CD4-positive, alpha-beta T cell treated with Interleukin-2 at 100 ng/mL for 4 hours (primary cell): Measurements from ENCODE around the gene STK32B.

Experiments
- DNase-seq: peaks from one replicate; pipeline ENCODE4 v3.0.0-alpha.2; 2020; ENCODE audit warnings: low spot score

STK32B gene

DNA sequence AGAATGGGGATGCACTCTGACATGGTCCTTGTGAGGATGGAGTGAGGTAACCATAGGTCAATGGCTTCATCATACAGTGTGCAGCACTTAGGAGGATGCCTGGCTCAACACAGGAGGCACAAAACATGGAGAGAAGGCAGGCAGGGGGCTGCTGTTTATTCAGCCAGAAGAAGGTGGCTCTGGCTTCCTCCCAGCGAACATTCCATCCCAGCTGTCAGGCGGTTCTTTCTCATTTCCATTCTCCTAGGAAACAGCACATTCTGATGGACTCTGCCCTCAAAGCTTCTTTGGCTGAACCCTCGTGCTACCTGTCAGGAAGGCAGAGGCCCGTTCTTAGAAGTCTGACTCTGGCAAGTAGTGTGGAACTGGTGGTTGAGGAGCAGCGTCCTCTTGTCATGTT is 18.6 kb downstream of the STK32B start:
- no peak for DNase-seq

DNA sequence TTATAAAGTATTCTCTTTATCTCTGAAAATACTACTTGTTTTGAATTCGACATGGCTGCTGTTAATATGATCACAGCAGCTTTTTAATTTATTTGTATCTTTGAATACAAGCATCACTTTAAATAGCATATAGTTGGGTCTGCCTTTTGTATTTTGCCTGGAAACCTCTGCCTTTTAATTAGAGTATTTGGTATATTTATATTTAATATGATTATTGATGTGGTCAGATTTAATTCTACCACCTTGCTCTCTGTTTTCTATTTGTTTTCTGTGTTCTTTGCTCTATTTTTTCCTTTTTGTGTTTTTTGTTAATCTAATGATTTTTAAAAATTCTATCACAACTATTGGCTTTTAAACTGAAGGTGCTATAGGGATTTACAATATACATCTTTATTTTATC is 21.7 kb downstream of the STK32B start:
- DNase-seq: no peak

DNA sequence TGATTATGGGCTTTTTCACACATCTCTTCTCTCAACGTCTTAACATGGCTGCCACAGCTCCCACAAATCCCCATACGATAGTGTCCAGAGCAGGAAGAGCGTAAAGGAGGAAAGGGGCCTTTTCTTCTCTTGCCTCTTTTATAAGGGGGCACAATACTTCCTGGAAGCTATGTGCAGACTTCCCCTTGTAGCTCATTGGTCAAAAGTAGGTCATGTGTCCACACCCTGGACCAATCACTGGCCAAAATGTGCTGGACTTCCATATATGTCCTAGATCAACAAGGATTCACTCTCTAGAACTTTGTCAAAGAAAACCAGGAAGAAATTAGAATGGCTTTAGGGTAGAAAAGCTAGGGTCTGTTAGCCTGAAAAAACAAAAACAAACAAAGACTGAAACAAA is 26.7 kb downstream of the STK32B start:
- no peak for DNase-seq

- no peak for DNase-seq
Observed at GRCh38 chr4:5079581-5079980, 28.3 kb downstream of the STK32B start.

DNA sequence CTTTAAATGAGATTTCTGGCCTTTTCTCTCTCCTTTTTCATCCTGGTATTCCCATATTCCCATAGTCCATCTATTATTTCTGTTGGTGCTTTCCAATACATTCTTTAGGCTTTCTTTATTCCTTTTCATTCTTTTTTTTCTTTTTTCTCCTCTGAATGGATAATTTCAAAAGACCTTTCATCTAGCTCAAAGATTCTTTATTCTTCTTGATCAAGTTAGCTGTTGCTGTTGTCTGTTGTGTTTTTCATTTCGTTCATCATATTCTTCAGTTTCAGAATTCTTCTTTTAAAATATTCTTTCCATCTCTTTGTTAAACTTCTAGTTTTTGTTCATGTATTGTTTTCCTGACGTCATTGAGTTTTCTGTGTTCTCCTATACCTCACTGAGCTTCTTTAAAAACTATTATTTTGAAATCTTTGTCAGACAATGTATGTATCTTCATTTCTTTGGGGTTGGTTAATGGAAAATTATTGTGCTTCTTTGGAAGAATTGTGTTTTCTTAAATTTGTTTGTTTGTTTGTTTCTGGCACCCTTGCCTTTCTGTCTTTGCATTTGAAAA is 30.2 kb downstream of the STK32B start:
- DNase-seq: no peak

- no peak for DNase-seq
Observed at GRCh38 chr4:5082376-5082775, 31.1 kb downstream of the STK32B start.

DNA sequence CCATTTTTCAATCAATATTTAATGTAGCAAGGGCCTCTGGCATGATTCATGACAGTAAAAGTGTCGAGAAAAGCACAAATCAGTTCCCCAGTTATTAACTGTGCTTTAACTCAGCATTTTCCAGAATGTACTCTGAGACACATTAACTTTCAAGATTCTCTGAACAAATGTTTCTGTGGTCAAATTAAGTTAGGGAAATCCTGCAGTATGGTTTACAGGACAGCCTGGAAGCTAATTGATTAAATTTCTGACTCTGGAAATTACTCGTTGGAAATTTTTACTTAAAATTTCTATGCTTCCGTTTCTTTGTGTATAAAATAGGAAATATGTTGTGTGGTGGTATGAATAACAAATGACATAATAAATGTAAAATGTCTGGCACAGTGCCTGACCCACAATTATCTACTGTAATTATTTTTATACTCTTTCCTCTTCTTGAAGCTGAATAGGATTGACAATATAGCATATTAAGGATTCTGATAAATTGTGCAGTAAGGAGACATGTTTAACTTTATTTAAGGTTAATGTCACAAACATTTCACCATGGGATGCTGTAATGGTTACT is 33.7 kb downstream of the STK32B start:
- DNase-seq: no peak

DNA sequence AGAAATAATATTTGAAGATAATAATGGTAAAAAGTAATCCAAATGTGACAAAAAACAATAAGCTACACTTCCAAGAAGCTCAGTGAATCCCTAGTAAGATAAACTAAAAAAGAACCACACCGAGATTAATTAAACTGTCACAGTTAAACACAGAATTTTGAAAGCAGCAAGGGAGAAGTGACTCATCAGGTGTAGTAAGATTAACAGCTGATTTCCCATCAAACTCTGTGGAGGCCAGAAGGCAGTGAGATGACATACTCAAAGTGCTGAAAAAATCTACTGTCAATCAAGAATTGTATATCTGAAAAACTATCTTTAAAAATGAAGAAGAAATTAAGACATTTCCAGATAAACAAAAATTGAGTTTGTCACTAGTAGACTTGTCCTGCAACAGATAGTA is 35.3 kb downstream of the STK32B start:
- no peak for DNase-seq

DNA sequence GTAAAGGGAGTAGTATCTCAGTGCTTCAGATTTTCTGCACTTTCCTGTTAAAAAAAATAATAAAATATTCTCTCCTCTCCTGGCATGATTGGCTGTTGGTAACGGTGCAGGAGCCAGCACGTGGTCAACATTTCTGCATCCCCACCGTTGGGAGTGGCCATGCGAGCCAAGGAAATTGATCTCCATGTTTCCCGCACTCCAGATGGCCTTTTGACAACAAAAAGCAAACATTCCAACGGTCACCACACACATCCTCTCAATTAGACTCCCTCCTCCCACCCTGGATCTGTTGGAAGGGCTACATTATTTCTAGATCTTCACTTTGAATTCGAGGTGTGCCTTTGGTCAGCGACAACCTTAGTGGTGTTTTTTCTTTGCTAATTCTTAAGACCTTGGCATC is 45.0 kb downstream of the STK32B start:
- no peak for DNase-seq

DNA sequence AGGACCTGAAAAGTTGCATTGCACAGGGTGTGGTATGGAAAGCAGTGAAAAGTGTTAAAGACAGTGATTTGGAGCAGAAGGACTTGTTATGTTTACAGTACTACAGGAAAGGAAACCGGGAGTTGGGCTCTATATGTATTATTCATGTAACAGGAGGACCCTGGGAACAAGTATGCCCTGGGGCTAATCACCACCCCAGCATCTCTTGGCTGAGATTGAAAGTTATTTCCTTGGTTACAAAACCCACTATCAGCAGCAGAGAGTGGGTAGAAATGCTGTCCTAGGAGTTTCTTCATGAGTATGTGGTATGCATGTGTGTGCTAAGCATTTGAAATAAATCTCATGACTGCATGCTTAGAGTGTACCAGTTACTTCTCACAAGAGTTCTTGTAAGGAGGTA is 46.9 kb downstream of the STK32B start:
- DNase-seq: no peak

- no peak for DNase-seq
Observed at GRCh38 chr4:5100336-5100735, 49.1 kb downstream of the STK32B start.

DNA sequence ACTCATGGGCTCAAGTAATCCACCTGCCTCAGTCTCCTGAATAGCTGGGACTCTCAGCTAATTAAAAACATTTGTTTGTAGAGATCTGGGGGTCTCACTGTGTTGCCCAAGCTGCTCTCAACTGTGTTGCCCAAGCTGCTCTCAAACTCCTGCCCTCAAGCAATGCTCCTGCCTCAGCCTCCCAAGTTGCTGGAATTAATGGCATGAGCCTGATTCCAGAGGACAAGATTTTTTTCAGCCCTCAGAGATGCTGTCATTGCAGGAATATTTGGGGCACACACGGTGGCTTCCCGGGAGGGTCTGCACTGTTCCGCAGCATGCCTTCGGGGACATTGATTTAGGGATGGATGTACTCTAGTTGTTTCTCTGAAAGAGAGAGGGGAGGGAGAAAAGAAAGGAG is 49.7 kb downstream of the STK32B start:
- DNase-seq: no peak

DNA sequence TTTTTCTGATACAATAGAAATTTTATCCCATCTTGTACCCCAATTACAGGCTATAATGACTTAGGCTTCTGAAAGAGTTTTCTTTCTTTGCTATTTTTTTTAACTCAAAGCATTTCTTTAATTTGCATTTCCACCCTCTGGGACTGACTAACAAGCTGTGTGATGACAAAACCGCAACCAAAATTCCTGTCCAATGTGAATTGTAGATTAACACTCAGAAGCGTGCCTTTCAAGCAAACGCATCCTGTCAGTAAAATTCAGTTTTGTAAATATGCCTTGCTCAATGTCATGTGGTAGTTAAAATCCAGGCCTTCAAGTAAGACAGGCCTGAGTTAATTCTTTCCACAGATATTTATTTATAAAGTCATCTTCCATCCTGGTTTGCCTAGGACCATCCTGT is 50.3 kb downstream of the STK32B start:
- DNase-seq: no peak

DNA sequence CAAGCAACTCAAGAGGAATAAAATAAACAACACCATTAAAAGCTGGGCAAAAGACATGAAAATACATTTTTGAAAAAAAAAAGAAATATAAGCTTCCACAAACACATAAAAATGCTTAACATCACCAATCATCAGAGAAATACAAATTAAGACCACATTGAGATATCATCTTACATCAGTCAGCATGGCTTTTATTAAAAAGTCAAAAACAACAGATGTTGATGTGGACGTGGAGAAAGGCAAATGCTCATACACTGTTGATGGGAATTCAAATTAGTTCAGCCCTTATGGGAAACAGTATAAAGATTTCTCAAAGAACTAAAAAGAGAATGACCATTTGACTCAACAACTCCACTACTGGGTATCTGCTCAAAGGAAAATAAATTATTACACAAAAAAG is 59.6 kb downstream of the STK32B start:
- DNase-seq: no peak

GRCh38 chr4:5112333-5113095 is 61.2 kb downstream of the STK32B start:
- DNase-seq: no peak

DNA sequence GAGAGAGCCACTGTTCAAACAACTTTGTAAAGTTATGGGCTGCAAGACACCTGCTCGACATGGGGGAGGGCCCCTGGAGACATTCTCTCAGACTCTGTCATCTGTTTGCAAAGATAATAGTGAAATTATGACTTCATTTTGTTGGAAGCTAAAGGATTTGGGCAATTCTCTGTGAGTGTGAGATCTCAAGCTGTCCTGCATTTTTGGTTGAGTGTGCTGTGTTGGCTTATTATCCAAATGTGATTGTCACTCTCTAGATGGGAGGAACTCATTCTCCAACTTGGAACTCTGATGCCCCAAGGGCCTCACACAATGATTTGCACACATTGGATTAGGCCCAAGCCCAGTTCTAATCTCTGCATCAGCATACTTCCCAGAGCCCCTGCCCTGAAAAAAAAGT is 63.7 kb downstream of the STK32B start:
- no peak for DNase-seq

DNA sequence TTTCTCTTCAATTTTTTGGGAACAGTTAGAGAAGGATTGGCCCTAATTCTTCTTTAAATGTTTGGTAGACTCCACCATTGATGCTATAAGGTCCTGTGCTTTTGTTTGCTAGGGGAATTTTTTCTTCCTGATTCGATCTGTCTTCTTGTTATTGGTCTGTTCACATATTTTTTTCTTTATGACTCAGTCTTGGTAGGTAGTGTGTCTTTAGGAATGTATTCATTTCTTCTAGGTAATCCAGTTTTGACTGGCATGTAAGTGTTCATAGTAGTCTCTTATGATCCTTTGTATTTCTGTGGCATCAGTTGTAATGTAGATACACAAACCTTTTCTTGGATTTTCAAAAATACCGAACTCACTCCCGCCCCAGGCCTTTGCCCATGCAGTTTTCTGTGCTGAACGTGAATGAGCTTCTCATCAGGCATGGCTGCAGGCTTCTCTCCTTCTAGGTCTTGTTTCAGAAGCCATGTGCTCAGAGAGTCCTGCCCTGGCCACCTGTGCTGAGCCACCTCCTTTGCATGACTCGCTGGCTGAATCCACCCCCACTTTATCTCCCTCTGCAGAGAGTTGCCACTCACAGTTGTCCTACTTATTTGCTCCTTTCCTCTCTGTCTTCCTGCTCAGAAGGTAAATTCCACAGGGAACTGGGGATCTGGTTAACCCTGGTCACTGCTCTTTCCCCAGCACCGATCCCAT is 67.0 kb downstream of the STK32B start:
- no peak for DNase-seq

GRCh38 chr4:5118994-5119835 is 67.9 kb downstream of the STK32B start:
- DNase-seq: no peak

DNA sequence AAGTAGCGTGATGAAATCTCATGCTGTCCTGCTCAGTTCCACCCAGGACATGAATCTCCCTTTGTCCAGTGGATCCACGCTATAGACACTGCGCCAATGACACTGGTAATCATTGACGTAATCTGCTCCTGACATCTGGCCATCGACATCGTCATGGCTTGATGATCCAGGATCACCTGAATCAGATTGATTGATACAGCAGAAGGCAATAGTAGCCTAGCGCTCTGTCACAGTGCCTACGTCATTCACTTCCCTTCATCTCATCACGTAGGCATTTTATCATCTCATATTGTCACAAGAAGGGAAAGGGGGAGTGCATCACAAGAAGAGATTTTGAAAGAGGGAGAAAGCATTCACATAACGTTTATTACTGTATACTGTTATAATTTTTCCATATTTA is 68.8 kb downstream of the STK32B start:
- no peak for DNase-seq

GRCh38 chr4:5120468-5120867 is 69.2 kb downstream of the STK32B start:
- DNase-seq: no peak

DNA sequence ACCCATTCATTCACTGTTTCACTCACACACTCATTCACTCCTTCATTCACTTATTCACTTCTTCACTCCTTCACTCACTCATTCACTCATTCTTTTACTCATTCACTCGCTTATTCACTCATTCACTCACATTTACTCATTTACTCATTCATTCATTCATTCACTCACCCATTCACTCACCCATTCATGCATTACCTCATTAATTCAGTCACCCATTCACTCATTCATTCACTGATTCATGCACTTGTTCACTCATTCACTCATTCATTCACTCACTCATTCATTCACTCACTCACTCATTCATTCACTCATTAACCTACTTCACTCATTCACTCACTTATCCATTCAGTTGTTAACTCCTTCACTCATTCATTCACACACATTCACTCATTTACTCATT is 70.8 kb downstream of the STK32B start:
- DNase-seq: no peak

GRCh38 chr4:5124876-5125275 is 73.6 kb downstream of the STK32B start:
- no peak for DNase-seq
